Stimulated activated CD4-positive, alpha-beta T cell treated with anti-CD3 and anti-CD28 coated beads, Interleukin-2, amount 100 ng/mL, for 48 hours (primary cell): ENCODE data around the gene PLPPR1.
"Not testable (repeated sequence)": the region's sequence is repeated elsewhere in the genome, so short reads cannot be mapped to it uniquely, and the experiment has no call there.

Experiments used
- DNase-seq, 2 donors: peaks; one replicate each; pipeline ENCODE4 v3.0.0-alpha.2; 2020

The PLPPR1 gene

GRCh38 chr9:101028346-101029314 is at the start of gene PLPPR1:
PLPPR1 (plus strand) TSS chr9:101028727.
- DNase-seq, result no peak

- no peak for DNase-seq
Measured at GRCh38 chr9:100989731-100990130, 38.8 kb upstream of the PLPPR1 start.

GRCh38 chr9:100990605-100991381 is 37.7 kb upstream of the PLPPR1 start:
- no peak for DNase-seq

- no peak for DNase-seq
Measured at GRCh38 chr9:100992632-100993031, 35.9 kb upstream of the PLPPR1 start.

GRCh38 chr9:100999906-101000544 is 28.5 kb upstream of the PLPPR1 start:
- no peak for DNase-seq

GRCh38 chr9:101005246-101005645 is 23.3 kb upstream of the PLPPR1 start:
- DNase-seq, result no peak

- no peak for DNase-seq
Measured at GRCh38 chr9:101014566-101014965, 14.0 kb upstream of the PLPPR1 start.

GRCh38 chr9:101018467-101018866 is 10.1 kb upstream of the PLPPR1 start:
- no peak for DNase-seq

- DNase-seq, result no peak
Measured at GRCh38 chr9:101022704-101023103, 5.8 kb upstream of the PLPPR1 start.

GRCh38 chr9:101025940-101026339 is 2.6 kb upstream of the PLPPR1 start:
- DNase-seq, result no peak

- no peak for DNase-seq
Measured at GRCh38 chr9:101026824-101027223, 1.7 kb upstream of the PLPPR1 start.

- no peak for DNase-seq
Measured at GRCh38 chr9:101027236-101027635, 1.3 kb upstream of the PLPPR1 start.

- no peak for DNase-seq
Measured at GRCh38 chr9:101027733-101028345, 688 bp upstream of the PLPPR1 start.

- no peak for DNase-seq
Measured at GRCh38 chr9:101029315-101030085, 973 bp downstream of the PLPPR1 start.

GRCh38 chr9:101030086-101030391 is 1.5 kb downstream of the PLPPR1 start:
- no peak for DNase-seq

GRCh38 chr9:101032426-101032825 is 3.9 kb downstream of the PLPPR1 start:
- DNase-seq, result no peak

GRCh38 chr9:101034222-101034621 is 5.7 kb downstream of the PLPPR1 start:
- DNase-seq, result no peak

- no peak for DNase-seq
Measured at GRCh38 chr9:101035098-101035497, 6.6 kb downstream of the PLPPR1 start.

GRCh38 chr9:101037430-101037829 is 8.9 kb downstream of the PLPPR1 start:
- DNase-seq, result no peak

- DNase-seq, result no peak
Measured at GRCh38 chr9:101038488-101038887, 10.0 kb downstream of the PLPPR1 start.

GRCh38 chr9:101039581-101039980 is 11.1 kb downstream of the PLPPR1 start:
- DNase-seq, result not testable (repeated sequence)

- DNase-seq, result no peak
Measured at GRCh38 chr9:101047848-101048397, 19.4 kb downstream of the PLPPR1 start.
